Stomach (tissue), 9 donors: ENCODE measurements around the gene SH3BGRL2. TPM values are rescaled to one million over a fixed set of nuclear protein-coding genes. Genes with fewer than 3 reads are reported as not detected.

Source experiments
- DNase-seq, 2 donors: peaks; one replicate each; pipeline versions ENCODE4 v3.0.0 to v3.0.0-alpha.2; 2013 to 2019
- H3K27ac ChIP-seq, 5 donors: fragments of 200-600 bp in 4 of 5; sonication (generic) in 4 of 5; one replicate each; pipeline ENCODE4 v1.5.1; 2013 to 2019; ENCODE audit warnings: mild to moderate bottlenecking in 1 of 5, moderate library complexity in 1 of 5
- H3K27me3 ChIP-seq, 3 donors: fragments of 200-600 bp; sonication (generic); one replicate each; pipeline ENCODE4 v1.5.1; 2017 to 2019; ENCODE audit warnings: mixed run types in 1 of 3
- H3K36me3 ChIP-seq, 4 donors: fragments of 200-600 bp; sonication (generic); 1 replicate in 3 of 4; 2 replicates in 1 of 4; pipeline ENCODE4 v1.5.1; 2016 to 2019
- H3K4me1 ChIP-seq, 4 donors: fragments of 200-600 bp; sonication (generic); one replicate each; pipeline ENCODE4 v1.5.1; 2016 to 2019
- H3K4me3 ChIP-seq, 4 donors: fragments of 200-600 bp; sonication (generic) in 3 of 4; one replicate each; pipeline ENCODE4 v1.5.1; 2016 to 2019; ENCODE audit warnings: mild to moderate bottlenecking in 1 of 4
- H3K9me3 ChIP-seq, 4 donors: fragments of 200-600 bp; sonication (generic); one replicate each; pipeline ENCODE4 v1.5.1; 2016 to 2019
- CTCF ChIP-seq, 7 experiments: fragments of 450-650 bp in 4 of 7; fragments of 200-600 bp in 3 of 7; sonication (generic) in 3 of 7; IDR thresholded peaks; one replicate each; pipeline ENCODE4 v1.5.1; 2016 to 2019; ENCODE audit warnings: antibody characterized with exemption in 7 of 7, control low read depth in 2 of 7, mild to moderate bottlenecking in 1 of 7
- EP300 ChIP-seq: sonication (generic); formaldehyde crosslinking; IDR thresholded peaks from one replicate; pipeline ENCODE4 v1.6.1; 2017; ENCODE audit warnings: antibody characterized with exemption
- POLR2A ChIP-seq, 4 donors: fragments of 450-650 bp; IDR thresholded peaks; one replicate each; pipeline ENCODE4 v1.6.1; 2016; ENCODE audit warnings: antibody characterized with exemption in 4 of 4, control low read depth in 2 of 4, mild to moderate bottlenecking in 1 of 4, moderate library complexity in 1 of 4
- POLR2AphosphoS5 ChIP-seq, 3 donors: sonication (generic); formaldehyde crosslinking; IDR thresholded peaks; one replicate each; pipeline ENCODE4 v1.6.1; 2016; ENCODE audit warnings: antibody characterized with exemption in 3 of 3
- WGBS, 5 donors: extraction: QIAGEN DNeasy Blood & Tissue Kit in 3 of 5; methylation state at CpG; one replicate each; pipeline versions ENCODE4 v1.1.5 to v1.1.7; 2013 to 2018; 5-methylcytosine and 5-hydroxymethylcytosine counted together
- intact Hi-C: fragments of 100-400 bp; cut with DNase I; formaldehyde crosslinking; loops from one replicate; pipeline ENCODE4 v1.15.1; 2023; ENCODE audit warnings: low total_unique reads
- polyA plus RNA-seq, 3 donors: library from polyadenylated mRNA; stranded (reverse); fragments of 200-250 nt; gene quantifications; one replicate each; pipeline ENCODE4 v1.2.3, GENCODE V29; 2013
- total RNA-seq, 5 donors: library from RNA; depleted of rRNA; stranded (reverse); fragments of >200 nt; gene quantifications; one replicate each; pipeline versions ENCODE4 v1.1.0 to v1.2.3, GENCODE V29; 2014 to 2016
- donor health status: healthy with polysubstance abuse.
- donor health status: Bipolar disorder and iron deficiency.
- donor health status: healthy.

The SH3BGRL2 gene
- total and polyA plus RNA-seq, 8 donors = 14.8 to 225 (median 33.3) TPM

GRCh38 chr6:79708095-79708791, 77.1 kb downstream of the SH3BGRL2 start:
- WGBS, 5 donors = 75 to 80% (median 77%) methylated on average over 3 of the region's 3 CpGs
- intact Hi-C loops = no loop called here

GRCh38 chr6:79710127-79710526, 79.0 kb downstream of the SH3BGRL2 start:
- intact Hi-C loops = no loop called here
- Histone ChIP-seq H3K27ac (no peak overlapping the region), H3K9me3 (no peaks in the 10 kb centered on the region), H3K4me1 (peaks cover 0 to 11% (median 0%) of the 10 kb centered on the region in 4 donors), H3K36me3 (no peaks in the 10 kb centered on the region), H3K27me3 (peaks cover 0 to 12% (median 0%) of the 10 kb centered on the region in 3 donors), H3K4me3 (no peak overlapping the region)
- WGBS, 5 donors = 30 to 53% (median 48%) methylated on average over 3 of the region's 3 CpGs
- TF ChIP-seq CTCF (IDR thresholded peaks at IDR 0.05) (no peak), EP300 (no peak), POLR2A (IDR thresholded peaks at IDR 0.05) (no peak), POLR2AphosphoS5 (IDR thresholded peaks at IDR 0.05) (no peak)
- DNase-seq = peak in 1 of 2 donors; percentile 7

More at GRCh38 chr6:79708095-79708791, 77.1 kb downstream of the SH3BGRL2 start:
- H3K27me3 ChIP-seq = no peaks in the 10 kb centered on the region
- peaks cover 0 to 4% (median 0%) of the 10 kb centered on the region in 4 donors for H3K4me1 ChIP-seq
- no peak overlapping the region for H3K27ac ChIP-seq
- no peak overlapping the region for H3K4me3 ChIP-seq
- H3K9me3 ChIP-seq = no peaks in the 10 kb centered on the region
- no peak for TF ChIP-seq CTCF (IDR thresholded peaks at IDR 0.05)
- no peak for TF ChIP-seq EP300
- TF ChIP-seq POLR2AphosphoS5 (IDR thresholded peaks at IDR 0.05) = no peak
- TF ChIP-seq POLR2A (IDR thresholded peaks at IDR 0.05) = no peak
- peaks cover 0 to 3% (median 0%) of the 10 kb centered on the region in 4 donors for H3K36me3 ChIP-seq
- DNase-seq = no peak

- H3K4me1 ChIP-seq = peaks cover 0 to 11% (median 0%) of the 10 kb centered on the region in 4 donors
- no peak overlapping the region for H3K27ac ChIP-seq
- intact Hi-C loops = no loop called here
- peaks cover 0 to 12% (median 0%) of the 10 kb centered on the region in 3 donors for H3K27me3 ChIP-seq
- H3K36me3 ChIP-seq = no peaks in the 10 kb centered on the region
- WGBS, 5 donors = 84 to 92% (median 87%) methylated on average over 4 of the region's 4 CpGs
- H3K9me3 ChIP-seq = no peaks in the 10 kb centered on the region
- no peak overlapping the region for H3K4me3 ChIP-seq
- DNase-seq = no peak
- TF ChIP-seq EP300 (no peak), POLR2A (IDR thresholded peaks at IDR 0.05) (no peak), CTCF (IDR thresholded peaks at IDR 0.05) (no peak), POLR2AphosphoS5 (IDR thresholded peaks at IDR 0.05) (no peak)
Observed at GRCh38 chr6:79711167-79711566, 80.0 kb downstream of the SH3BGRL2 start.

- H3K27me3 ChIP-seq = peaks cover 0 to 12% (median 0%) of the 10 kb centered on the region in 3 donors
- no peak for DNase-seq
- TF ChIP-seq CTCF (IDR thresholded peaks at IDR 0.05) = no peak
- no peak for TF ChIP-seq EP300
- TF ChIP-seq POLR2A (IDR thresholded peaks at IDR 0.05) = no peak
- TF ChIP-seq POLR2AphosphoS5 (IDR thresholded peaks at IDR 0.05) = no peak
- no peak overlapping the region for H3K4me3 ChIP-seq
- 45 to 67% (median 58%) methylated on average over 2 of the region's 2 CpGs for WGBS, 5 donors
- intact Hi-C loops = no loop called here
- no peaks in the 10 kb centered on the region for H3K9me3 ChIP-seq
- H3K27ac ChIP-seq = no peak overlapping the region
- no peaks in the 10 kb centered on the region for H3K36me3 ChIP-seq
- H3K4me1 ChIP-seq = peaks cover 0 to 11% (median 0%) of the 10 kb centered on the region in 4 donors
Observed at GRCh38 chr6:79712144-79712543, 81.0 kb downstream of the SH3BGRL2 start.
